HepG2 (cell line): ENCODE results near the gene ATAD3A. TPM values are rescaled to one million over a fixed set of nuclear protein-coding genes. Genes with fewer than 3 reads are reported as not detected.

Experiments used
- ADNP ChIP-seq: sonication (generic); formaldehyde crosslinking; IDR thresholded peaks from 2 replicates; pipeline ENCODE4 v1.4.0; 2020; ENCODE audit warnings: missing genetic modification reagents
- ETS1 ChIP-seq: sonication (generic); formaldehyde crosslinking; IDR thresholded peaks from 2 replicates; pipeline ENCODE4 v1.4.0; 2020; ENCODE audit warnings: missing genetic modification reagents
- FOXO4 ChIP-seq: sonication (generic); formaldehyde crosslinking; conservative IDR thresholded peaks from 2 replicates; pipeline ENCODE4 v1.8.1; 2023; ENCODE audit warnings: missing genetic modification reagents
- KLF16 ChIP-seq, 2 experiments: sonication (generic) in 1 of 2; formaldehyde crosslinking in 1 of 2; IDR thresholded peaks; 2 replicates each; pipeline versions ENCODE4 v1.6.1 to v1.8.0; 2016 to 2023; ENCODE audit warnings: missing genetic modification reagents in 2 of 2, missing compliant biosample characterization in 1 of 2
- MLXIP ChIP-seq: sonication (generic); formaldehyde crosslinking; IDR thresholded peaks from 2 replicates; pipeline ENCODE4 v1.9.0; 2021; ENCODE audit warnings: missing genetic modification reagents, borderline replicate concordance
- NCOR1 ChIP-seq: fragments of 200-600 bp; sonication (generic); IDR thresholded peaks from 2 replicates; pipeline ENCODE4 v1.7.0; 2017; ENCODE audit warnings: antibody characterized with exemption, low read length, borderline replicate concordance
- POLR2A ChIP-seq, 2 experiments: IDR thresholded peaks; 2 replicates each; pipeline ENCODE4 v1.6.1; 2011; ENCODE audit warnings: low read depth in 2 of 2, low read length in 2 of 2, mild to moderate bottlenecking in 1 of 2, moderate library complexity in 1 of 2; ENCODE audit not compliant: insufficient read depth in 1 of 2
- REXO4 ChIP-seq: sonication (generic); formaldehyde crosslinking; IDR thresholded peaks from 2 replicates; pipeline ENCODE4 v1.8.0; 2022; ENCODE audit warnings: missing genetic modification reagents, mild to moderate bottlenecking, borderline replicate concordance
- ZBTB46 ChIP-seq: sonication (generic); formaldehyde crosslinking; IDR thresholded peaks from 2 replicates; pipeline ENCODE4 v1.4.0; 2020; ENCODE audit warnings: mild to moderate bottlenecking, missing genetic modification reagents, borderline replicate concordance
- ZFP36L1 ChIP-seq: sonication (generic); formaldehyde crosslinking; IDR thresholded peaks from 2 replicates; pipeline ENCODE4 v1.8.0; 2022; ENCODE audit warnings: mild to moderate bottlenecking, missing genetic modification reagents, moderate library complexity
- ZNF121 ChIP-seq: sonication (generic); formaldehyde crosslinking; IDR thresholded peaks from 2 replicates; pipeline ENCODE4 v1.5.0; 2020; ENCODE audit warnings: mild to moderate bottlenecking, missing genetic modification reagents
- ZNF232 ChIP-seq: sonication (generic); formaldehyde crosslinking; IDR thresholded peaks from 2 replicates; pipeline ENCODE4 v1.4.0; 2020; ENCODE audit warnings: missing genetic modification reagents, borderline replicate concordance
- ZNF512B ChIP-seq: sonication (generic); formaldehyde crosslinking; IDR thresholded peaks from 2 replicates; pipeline ENCODE4 v1.5.1; 2020; ENCODE audit warnings: missing genetic modification reagents, mild to moderate bottlenecking, borderline replicate concordance
- ZNF605 ChIP-seq: sonication (generic); formaldehyde crosslinking; IDR thresholded peaks from 2 replicates; pipeline ENCODE4 v1.8.0; 2022; ENCODE audit warnings: mild to moderate bottlenecking, missing genetic modification reagents
- polyA plus RNA-seq, 8 experiments: library from polyadenylated mRNA; depleted of rRNA in 3 of 8; stranded (reverse) in 7 of 8; unstranded in 1 of 8; fragments of >200 nt; fragmentation: Illumina TruSeq in 4 of 8; extraction: Trizol in 4 of 8; gene quantifications; 2 replicates each; pipeline versions ENCODE4 v1.2.1 to v1.2.3, GENCODE V29; 2011 to 2016; ENCODE audit warnings: low read depth in 4 of 8, missing spikeins in 1 of 8, mixed read lengths in 1 of 8; ENCODE audit not compliant: insufficient read depth in 1 of 8
- total RNA-seq, 5 experiments: library from RNA; depleted of rRNA; stranded (reverse); fragments of >200 nt; fragmentation: Illumina TruSeq; extraction: Trizol; gene quantifications; 2 replicates each; pipeline ENCODE4 v1.2.3, GENCODE V29; 2016; ENCODE audit warnings: low read depth in 1 of 5

The ATAD3A gene
- total and polyA plus RNA-seq, 2 of the 13 experiments (the other 11 are each of a cell fraction or from before 2014, with no cell fraction given) = 10.6 to 49.0 TPM

- TF ChIP-seq FOXO4 (CRISPR knock-in tag) (0 out of 2 replicates have a peak, but pooled peaks have one; percentile 65), NCOR1 (no peak), ADNP (no peak), POLR2A (IDR thresholded peaks at IDR 0.05; ENCODE audit: insufficient read depth in 1 of 2, low read depth in 2 of 2, low read length in 2 of 2) (peak in 1 of 2 experiments; percentile 19; a peak in 1 of 4 replicates), KLF16 (CRISPR knock-in tag; IDR thresholded peaks at IDR 0.05) (no peak; a peak in 1 of 4 replicates), REXO4 (0 out of 2 replicates have a peak, but pooled peaks have one; percentile 37), ZBTB46 (CRISPR knock-in tag) (no peak), ZNF121 (CRISPR knock-in tag) (no peak), ETS1 (CRISPR knock-in tag) (no peak), ZNF232 (CRISPR knock-in tag) (no peak), ZNF512B (CRISPR knock-in tag) (no peak), ZNF605 (CRISPR knock-in tag) (no peak; the same call in 1 of the 2 replicates), ZFP36L1 (CRISPR knock-in tag) (peak; percentile 27; the same call in 1 of the 2 replicates), MLXIP (CRISPR knock-in tag) (no peak)
Observed at GRCh38 chr1:1573843-1574720, 62.1 kb downstream of the ATAD3A start (continued).
